SK-N-SH treated with all-trans-retinoic acid at 6 μM for 48 hours (cell line): ENCODE data around the gene HOXA4.

Experiments
- ATAC-seq: fragments of 200-7000 bp; cut with Tn5 transposase; 3 replicates; pipeline ENCODE4 v1.9.1; 2020; ENCODE audit warnings: mild to moderate bottlenecking, moderate library complexity
- ARNTL ChIP-seq: fragments of 450-650 bp; formaldehyde crosslinking; IDR thresholded peaks from 2 replicates; pipeline ENCODE4 v1.5.0; 2020; ENCODE audit warnings: low read depth, mild to moderate bottlenecking, moderate library complexity, borderline replicate concordance
- BACH2 ChIP-seq: fragments of 250-450 bp; sonication (Bioruptor Pico); IDR thresholded peaks from 2 replicates; pipeline ENCODE4 v1.9.0; 2021; ENCODE audit warnings: mild to moderate bottlenecking, borderline replicate concordance
- CSDC2 ChIP-seq: fragments of 250-450 bp; sonication (Bioruptor Pico); IDR thresholded peaks from 2 replicates; pipeline ENCODE4 v1.5.0; 2020; ENCODE audit warnings: mild to moderate bottlenecking, moderate library complexity
- ESRRG ChIP-seq: fragments of 250-450 bp; sonication (Bioruptor Pico); IDR thresholded peaks from 2 replicates; pipeline ENCODE4 v1.6.1; 2021; ENCODE audit warnings: mild to moderate bottlenecking
- GLIS3 ChIP-seq: fragments of 250-450 bp; sonication (Bioruptor Pico); IDR thresholded peaks from 2 replicates; pipeline ENCODE4 v1.5.0; 2020; ENCODE audit warnings: mild to moderate bottlenecking, moderate library complexity
- ISL1 ChIP-seq: fragments of 250-450 bp; sonication (Bioruptor Pico); IDR thresholded peaks from 2 replicates; pipeline ENCODE4 v2.1.2; 2022; ENCODE audit warnings: mild to moderate bottlenecking, moderate library complexity
- OSR1 ChIP-seq: fragments of 250-450 bp; sonication (Bioruptor Pico); IDR thresholded peaks from 2 replicates; pipeline ENCODE4 v1.8.0; 2022; ENCODE audit warnings: moderate library complexity, mild to moderate bottlenecking, inconsistent platforms
- PPARA ChIP-seq: fragments of 250-450 bp; sonication (Bioruptor Pico); IDR thresholded peaks from 2 replicates; pipeline ENCODE4 v1.5.0; 2020; ENCODE audit warnings: mild to moderate bottlenecking, borderline replicate concordance
- TCF4 ChIP-seq: fragments of 250-450 bp; sonication (Bioruptor Pico); IDR thresholded peaks from 2 replicates; pipeline ENCODE4 v1.8.0; 2021; ENCODE audit warnings: mild to moderate bottlenecking, moderate library complexity, borderline replicate concordance
- TOX ChIP-seq: fragments of 250-450 bp; sonication (Bioruptor Pico); IDR thresholded peaks from 2 replicates; pipeline ENCODE4 v1.8.0; 2021; ENCODE audit warnings: mild to moderate bottlenecking, moderate library complexity, borderline replicate concordance
- ZC3H10 ChIP-seq: fragments of 250-450 bp; sonication (Bioruptor Pico); IDR thresholded peaks from 2 replicates; pipeline ENCODE4 v1.5.1; 2021; ENCODE audit warnings: mild to moderate bottlenecking, moderate library complexity
- ZFP3 ChIP-seq: fragments of 250-450 bp; sonication (Bioruptor Pico); IDR thresholded peaks from 2 replicates; pipeline ENCODE4 v1.5.0; 2020; ENCODE audit warnings: mild to moderate bottlenecking, moderate library complexity
- ZFP30 ChIP-seq: fragments of 450-650 bp; formaldehyde crosslinking; IDR thresholded peaks from 2 replicates; pipeline ENCODE4 v1.5.0; 2022; ENCODE audit warnings: mild to moderate bottlenecking, moderate library complexity
- ZNF565 ChIP-seq: fragments of 450-650 bp; formaldehyde crosslinking; conservative IDR thresholded peaks from 2 replicates; pipeline ENCODE4 v1.5.0; 2020; ENCODE audit warnings: low read depth, mild to moderate bottlenecking, moderate library complexity
- ZNF70 ChIP-seq: fragments of 450-650 bp; formaldehyde crosslinking; IDR thresholded peaks from 2 replicates; pipeline ENCODE4 v1.5.0; 2020; ENCODE audit warnings: mild to moderate bottlenecking, moderate library complexity
- ZNF8 ChIP-seq: fragments of 450-650 bp; formaldehyde crosslinking; IDR thresholded peaks from 2 replicates; pipeline ENCODE4 v1.5.0; 2020; ENCODE audit warnings: mild to moderate bottlenecking, moderate library complexity
- TF ChIP-seq, protein P1 (sequence below): fragments of 250-450 bp; sonication (Bioruptor Pico); IDR thresholded peaks from 2 replicates; pipeline ENCODE4 v1.5.1; 2021; ENCODE audit warnings: mild to moderate bottlenecking, moderate library complexity
- TF ChIP-seq, protein P2 (sequence below): fragments of 250-450 bp; sonication (Bioruptor Pico); IDR thresholded peaks from 2 replicates; pipeline ENCODE4 v1.8.0; 2021; ENCODE audit warnings: low read depth, mild to moderate bottlenecking, moderate library complexity, borderline replicate concordance
- TF ChIP-seq, protein P3 (sequence below): fragments of 250-450 bp; sonication (Bioruptor Pico); IDR thresholded peaks from 2 replicates; pipeline ENCODE4 v1.5.1; 2020; ENCODE audit warnings: low read depth, mild to moderate bottlenecking, moderate library complexity

HOXA4 gene

GRCh38 chr7:27140126-27140857 lies 9.7 kb upstream of the HOXA4 start (continued):
- TF ChIP-seq, protein P1, sequence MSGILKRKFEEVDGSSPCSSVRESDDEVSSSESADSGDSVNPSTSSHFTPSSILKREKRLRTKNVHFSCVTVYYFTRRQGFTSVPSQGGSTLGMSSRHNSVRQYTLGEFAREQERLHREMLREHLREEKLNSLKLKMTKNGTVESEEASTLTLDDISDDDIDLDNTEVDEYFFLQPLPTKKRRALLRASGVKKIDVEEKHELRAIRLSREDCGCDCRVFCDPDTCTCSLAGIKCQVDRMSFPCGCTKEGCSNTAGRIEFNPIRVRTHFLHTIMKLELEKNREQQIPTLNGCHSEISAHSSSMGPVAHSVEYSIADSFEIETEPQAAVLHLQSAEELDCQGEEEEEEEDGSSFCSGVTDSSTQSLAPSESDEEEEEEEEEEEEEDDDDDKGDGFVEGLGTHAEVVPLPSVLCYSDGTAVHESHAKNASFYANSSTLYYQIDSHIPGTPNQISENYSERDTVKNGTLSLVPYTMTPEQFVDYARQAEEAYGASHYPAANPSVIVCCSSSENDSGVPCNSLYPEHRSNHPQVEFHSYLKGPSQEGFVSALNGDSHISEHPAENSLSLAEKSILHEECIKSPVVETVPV (CRISPR knock-in tag): no peak
- TF ChIP-seq ZFP3 (CRISPR knock-in tag): no peak
- no peak for TF ChIP-seq ZNF70 (CRISPR knock-in tag)
- no peak for TF ChIP-seq BACH2 (CRISPR knock-in tag)
- TF ChIP-seq CSDC2 (CRISPR knock-in tag): no peak
- TF ChIP-seq ESRRG (CRISPR knock-in tag): no peak
- TF ChIP-seq ISL1 (CRISPR knock-in tag): no peak
- no peak for TF ChIP-seq TOX

GRCh38 chr7:27139334-27140125 lies 9.0 kb upstream of the HOXA4 start:
- no peak for TF ChIP-seq TOX
- no peak for TF ChIP-seq ZNF565 (CRISPR knock-in tag)
- TF ChIP-seq BACH2 (CRISPR knock-in tag): no peak
- TF ChIP-seq ZFP30: no peak
- TF ChIP-seq ZNF70 (CRISPR knock-in tag): no peak
- TF ChIP-seq TCF4: no peak
- TF ChIP-seq, protein P1 (CRISPR knock-in tag): no peak
- no peak for TF ChIP-seq ZFP3 (CRISPR knock-in tag)
- TF ChIP-seq, protein P2, sequence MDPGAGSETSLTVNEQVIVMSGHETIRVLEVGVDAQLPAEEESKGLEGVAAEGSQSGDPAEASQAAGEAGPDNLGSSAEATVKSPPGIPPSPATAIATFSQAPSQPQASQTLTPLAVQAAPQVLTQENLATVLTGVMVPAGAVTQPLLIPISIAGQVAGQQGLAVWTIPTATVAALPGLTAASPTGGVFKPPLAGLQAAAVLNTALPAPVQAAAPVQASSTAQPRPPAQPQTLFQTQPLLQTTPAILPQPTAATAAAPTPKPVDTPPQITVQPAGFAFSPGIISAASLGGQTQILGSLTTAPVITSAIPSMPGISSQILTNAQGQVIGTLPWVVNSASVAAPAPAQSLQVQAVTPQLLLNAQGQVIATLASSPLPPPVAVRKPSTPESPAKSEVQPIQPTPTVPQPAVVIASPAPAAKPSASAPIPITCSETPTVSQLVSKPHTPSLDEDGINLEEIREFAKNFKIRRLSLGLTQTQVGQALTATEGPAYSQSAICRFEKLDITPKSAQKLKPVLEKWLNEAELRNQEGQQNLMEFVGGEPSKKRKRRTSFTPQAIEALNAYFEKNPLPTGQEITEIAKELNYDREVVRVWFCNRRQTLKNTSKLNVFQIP: no peak
- no peak for TF ChIP-seq ZC3H10 (CRISPR knock-in tag)
- TF ChIP-seq, protein P3, sequence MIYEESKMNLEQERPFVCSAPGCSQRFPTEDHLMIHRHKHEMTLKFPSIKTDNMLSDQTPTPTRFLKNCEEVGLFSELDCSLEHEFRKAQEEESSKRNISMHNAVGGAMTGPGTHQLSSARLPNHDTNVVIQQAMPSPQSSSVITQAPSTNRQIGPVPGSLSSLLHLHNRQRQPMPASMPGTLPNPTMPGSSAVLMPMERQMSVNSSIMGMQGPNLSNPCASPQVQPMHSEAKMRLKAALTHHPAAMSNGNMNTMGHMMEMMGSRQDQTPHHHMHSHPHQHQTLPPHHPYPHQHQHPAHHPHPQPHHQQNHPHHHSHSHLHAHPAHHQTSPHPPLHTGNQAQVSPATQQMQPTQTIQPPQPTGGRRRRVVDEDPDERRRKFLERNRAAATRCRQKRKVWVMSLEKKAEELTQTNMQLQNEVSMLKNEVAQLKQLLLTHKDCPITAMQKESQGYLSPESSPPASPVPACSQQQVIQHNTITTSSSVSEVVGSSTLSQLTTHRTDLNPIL: no peak
- no peak for TF ChIP-seq ZNF8 (CRISPR knock-in tag)
- TF ChIP-seq ARNTL: no peak
- TF ChIP-seq ISL1 (CRISPR knock-in tag): no peak
- TF ChIP-seq PPARA (CRISPR knock-in tag): no peak
- TF ChIP-seq, all 23 proteins: peak for 0
- ATAC-seq: no peak

DNA sequence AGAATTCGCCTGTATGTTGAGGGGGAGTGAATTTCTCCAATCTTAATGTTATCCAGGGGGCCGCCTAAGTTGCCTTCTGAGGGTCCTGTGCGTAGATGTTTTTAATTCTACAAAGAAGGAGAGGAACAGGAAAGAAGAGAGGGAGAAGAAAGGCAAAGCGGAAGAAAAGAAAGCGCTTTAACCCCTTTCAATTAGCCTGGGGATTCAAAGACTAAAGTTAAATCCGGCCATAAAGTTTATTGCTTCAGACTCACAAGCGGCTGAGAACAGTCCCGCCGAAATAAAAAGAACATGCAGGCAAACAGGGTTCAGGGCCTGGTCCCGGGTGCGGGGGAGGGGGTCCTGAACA lies 8.4 kb upstream of the HOXA4 start:
- TF ChIP-seq, protein P3: no peak
- TF ChIP-seq, protein P2: no peak
- no peak for TF ChIP-seq ARNTL
- TF ChIP-seq ISL1 (CRISPR knock-in tag): no peak
- TF ChIP-seq PPARA (CRISPR knock-in tag): no peak
- TF ChIP-seq TCF4: no peak
- TF ChIP-seq GLIS3 (CRISPR knock-in tag): no peak
- TF ChIP-seq ZNF70 (CRISPR knock-in tag): no peak
- no peak for TF ChIP-seq CSDC2 (CRISPR knock-in tag)
- TF ChIP-seq OSR1 (CRISPR knock-in tag): no peak
- ATAC-seq: no peak
